GM21529 (cell line): ENCODE measurements around the gene STYXL2.

Source experiments
- ATAC-seq: cut with Tn5 transposase; IDR thresholded peaks from one replicate; pipeline ENCODE4 v1.9.1; 2021; ENCODE audit not compliant: unreplicated experiment

Gene STYXL2

DNA sequence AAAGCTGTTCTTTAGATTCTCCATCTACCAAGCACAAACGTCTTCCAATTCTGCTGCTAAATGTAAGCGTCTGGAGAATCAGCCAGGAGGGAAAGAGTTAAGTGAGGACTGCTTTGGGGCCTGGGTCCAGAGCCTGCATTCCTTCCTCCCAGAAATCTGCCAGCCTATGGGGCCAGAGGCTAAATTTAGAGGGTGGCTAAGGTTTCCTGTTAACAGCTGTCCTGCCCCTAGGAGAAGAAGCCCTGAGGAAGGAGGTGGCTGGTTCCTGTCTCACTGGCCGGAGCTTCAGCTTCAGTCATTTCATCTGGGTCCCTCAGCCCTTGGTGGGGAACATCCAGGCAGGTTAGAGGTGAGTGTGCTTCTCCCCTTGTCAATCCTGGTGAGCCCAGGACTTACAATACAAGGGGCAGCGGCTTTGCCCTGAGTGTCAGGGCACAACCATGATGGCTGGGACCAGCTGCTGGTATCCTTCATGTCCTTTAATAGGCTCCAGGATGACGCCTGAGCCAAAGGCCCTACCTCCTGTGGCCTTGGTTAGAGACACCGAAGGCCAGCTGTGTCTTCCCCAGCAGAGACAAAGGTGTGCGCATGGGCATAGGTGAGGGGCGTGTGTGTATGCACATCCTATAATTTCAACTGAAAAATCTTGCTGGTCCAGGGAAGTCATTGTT lies at the start of gene STYXL2:
Gene STYXL2, plus strand, starts transcription at position 230 of the 671 bp plus-strand sequence. CDS start 775 bp downstream, outside the sequence.
- ATAC-seq: no peak

DNA sequence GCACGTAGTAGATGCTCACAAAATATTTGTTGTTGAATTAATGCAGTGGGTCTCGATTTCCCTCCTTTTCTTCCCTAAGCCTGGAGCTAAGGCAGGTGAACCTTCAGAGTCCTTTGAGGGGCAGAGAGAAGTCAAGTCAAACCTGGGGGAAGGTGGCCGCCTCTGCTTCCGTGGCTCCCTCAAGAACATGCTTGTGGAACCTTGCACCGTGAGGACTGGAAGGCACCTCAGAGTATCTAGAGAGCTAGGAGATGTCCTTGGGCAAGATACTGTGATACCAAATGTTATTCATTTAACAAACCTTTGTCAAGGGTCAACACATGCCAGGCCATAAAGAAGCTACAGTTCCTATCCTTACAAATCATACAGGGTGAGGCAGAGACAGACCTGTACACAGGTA lies 42.0 kb upstream of the STYXL2 start:
- ATAC-seq: no peak

GRCh38 chr1:167052389-167052788 lies 41.5 kb upstream of the STYXL2 start:
- ATAC-seq: no peak

GRCh38 chr1:167054531-167054930 lies 39.3 kb upstream of the STYXL2 start:
- ATAC-seq: no peak

- no peak for ATAC-seq
These were observed 38.8 kb upstream of the STYXL2 start for GRCh38 chr1:167054946-167055630.

DNA sequence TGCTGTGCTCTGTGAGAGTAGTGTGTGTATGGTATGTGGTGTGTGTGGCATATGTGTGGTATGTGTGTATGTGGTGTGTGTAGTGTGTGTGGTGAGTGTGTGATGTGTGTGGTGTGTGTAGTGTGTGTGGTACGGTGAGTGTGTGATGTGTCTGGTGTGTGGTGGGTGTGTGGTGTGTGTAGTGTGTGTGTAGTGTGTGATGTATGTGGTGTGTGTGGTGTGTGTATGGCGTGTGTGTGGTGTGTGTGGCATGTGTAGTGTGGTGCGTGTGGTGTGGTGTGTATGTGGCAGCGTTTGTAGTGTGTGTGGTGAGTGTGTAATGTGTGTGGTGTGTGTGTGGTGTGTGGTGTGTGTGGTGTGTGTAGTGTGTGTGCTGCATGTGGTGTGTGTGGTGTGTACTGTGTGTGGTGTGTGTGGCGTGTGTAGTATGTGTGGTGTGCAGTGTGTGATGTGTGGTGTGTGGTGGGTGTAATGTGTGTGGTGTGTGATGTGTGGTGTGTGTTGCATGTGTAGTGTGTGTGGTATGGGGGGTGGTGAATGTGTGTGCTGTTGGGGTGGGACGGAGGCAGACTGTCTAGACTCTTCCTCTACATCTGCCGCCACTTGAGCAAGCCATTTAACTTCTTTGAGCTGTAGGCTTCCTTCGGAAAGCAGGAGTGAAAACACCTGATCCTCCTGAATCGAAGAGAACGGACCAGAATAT lies 37.2 kb upstream of the STYXL2 start:
- no peak for ATAC-seq

- peak; percentile 72 for ATAC-seq
These were observed 36.6 kb upstream of the STYXL2 start for GRCh38 chr1:167057241-167057688.

- no peak for ATAC-seq
These were observed 34.6 kb upstream of the STYXL2 start for GRCh38 chr1:167059045-167059808.

GRCh38 chr1:167059809-167060107 lies 34.1 kb upstream of the STYXL2 start:
- ATAC-seq: no peak

GRCh38 chr1:167060141-167061072 lies 33.5 kb upstream of the STYXL2 start:
- no peak for ATAC-seq

- no peak for ATAC-seq
These were observed 32.8 kb upstream of the STYXL2 start for GRCh38 chr1:167061073-167061464.

DNA sequence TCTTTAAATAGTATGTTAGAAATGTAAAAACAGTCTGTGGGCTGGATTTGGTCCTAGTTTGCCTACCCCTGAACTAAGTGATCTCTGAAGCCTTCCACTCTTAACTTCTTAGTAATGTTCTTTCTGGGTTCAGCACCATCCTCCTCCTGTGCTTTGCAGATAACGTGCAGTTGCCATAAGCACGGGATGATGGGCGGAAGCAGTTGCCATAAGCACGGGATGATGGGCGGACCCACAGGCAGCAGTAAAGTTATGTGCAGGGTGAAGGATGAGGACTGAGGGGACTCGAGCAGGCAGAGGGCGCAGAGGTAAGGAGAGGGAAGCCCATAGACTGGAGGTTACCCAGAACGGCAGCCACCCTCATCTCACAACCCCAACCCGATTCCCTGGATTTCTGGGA lies 29.3 kb upstream of the STYXL2 start:
- ATAC-seq: no peak

GRCh38 chr1:167065471-167065870 lies 28.4 kb upstream of the STYXL2 start:
- ATAC-seq: no peak

DNA sequence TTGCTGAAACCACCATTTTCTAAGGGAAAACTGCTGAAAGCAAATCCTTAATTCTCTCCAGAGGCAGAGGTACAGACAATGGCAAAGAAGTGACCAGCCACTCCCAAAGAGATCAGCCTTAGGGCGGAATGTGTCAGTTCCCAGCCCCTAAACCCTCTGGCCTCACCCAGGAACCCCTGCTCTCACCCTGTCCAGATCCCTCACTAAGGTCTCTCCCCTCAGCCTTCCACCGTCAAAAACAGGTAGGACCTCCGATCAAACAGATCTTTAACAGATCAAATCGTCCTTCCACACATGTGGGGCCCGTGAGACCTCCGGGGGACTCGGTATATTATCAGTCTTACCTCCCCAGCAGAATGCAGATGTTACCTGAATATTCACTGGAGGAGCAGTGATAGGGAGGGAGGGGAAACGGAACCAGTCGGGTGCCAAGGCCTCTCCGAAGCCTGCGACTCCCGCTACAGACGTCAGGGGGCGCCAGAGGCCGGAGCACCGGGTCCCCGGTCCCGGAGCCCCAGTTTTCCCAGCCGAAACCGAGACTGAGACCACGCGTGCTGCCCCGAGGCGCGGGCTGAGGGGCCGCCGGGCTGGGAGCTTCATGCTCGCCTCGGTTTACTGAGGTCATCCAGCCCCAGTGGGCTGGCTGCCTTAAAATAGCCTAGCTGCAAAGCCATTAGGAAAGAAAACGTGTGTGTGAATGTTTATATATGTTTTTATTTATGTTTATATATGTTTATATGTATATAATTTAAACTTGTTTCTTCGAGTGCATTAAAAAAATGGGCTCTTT lies 27.3 kb upstream of the STYXL2 start:
- ATAC-seq: peak; percentile 79

DNA sequence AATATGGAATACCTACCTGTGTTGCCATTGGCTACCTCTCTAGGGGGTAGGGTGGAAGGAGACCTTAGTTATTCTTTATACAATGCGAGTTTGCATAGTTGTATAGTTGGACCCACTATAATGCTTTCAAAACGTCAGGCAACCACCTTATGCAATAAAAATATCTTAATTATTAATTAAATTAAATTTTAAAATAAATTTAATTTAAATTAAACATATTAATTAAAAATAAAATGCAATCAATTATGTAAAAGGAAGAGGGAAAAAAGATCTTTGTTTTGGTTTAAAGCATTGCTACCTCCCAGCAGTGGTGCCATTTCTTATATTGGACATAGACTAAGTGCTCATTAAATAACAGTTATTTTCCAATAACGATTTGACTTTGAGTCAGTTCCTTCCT lies 26.0 kb upstream of the STYXL2 start:
- ATAC-seq: no peak

- ATAC-seq: no peak
These were observed 25.1 kb upstream of the STYXL2 start for GRCh38 chr1:167068761-167069160.

DNA sequence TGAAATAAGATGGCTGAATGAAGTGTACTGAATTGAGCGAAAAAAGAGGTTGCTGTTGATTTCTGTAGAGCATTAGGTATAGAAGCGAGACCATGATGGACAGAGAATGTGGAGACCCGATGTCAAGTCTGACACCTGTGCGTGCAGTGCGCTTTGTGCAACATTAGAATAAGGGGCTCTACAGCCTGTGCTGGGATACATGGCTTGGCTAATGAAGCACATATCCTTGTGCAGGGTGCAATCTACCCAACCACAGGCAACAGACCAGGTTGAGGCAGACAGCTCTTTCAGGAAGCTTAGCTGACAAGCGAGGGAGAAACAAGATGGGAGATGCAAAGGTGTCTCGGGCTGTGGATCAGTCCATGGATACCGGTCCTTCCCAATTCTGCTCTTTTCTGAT lies 22.6 kb upstream of the STYXL2 start:
- ATAC-seq: no peak

DNA sequence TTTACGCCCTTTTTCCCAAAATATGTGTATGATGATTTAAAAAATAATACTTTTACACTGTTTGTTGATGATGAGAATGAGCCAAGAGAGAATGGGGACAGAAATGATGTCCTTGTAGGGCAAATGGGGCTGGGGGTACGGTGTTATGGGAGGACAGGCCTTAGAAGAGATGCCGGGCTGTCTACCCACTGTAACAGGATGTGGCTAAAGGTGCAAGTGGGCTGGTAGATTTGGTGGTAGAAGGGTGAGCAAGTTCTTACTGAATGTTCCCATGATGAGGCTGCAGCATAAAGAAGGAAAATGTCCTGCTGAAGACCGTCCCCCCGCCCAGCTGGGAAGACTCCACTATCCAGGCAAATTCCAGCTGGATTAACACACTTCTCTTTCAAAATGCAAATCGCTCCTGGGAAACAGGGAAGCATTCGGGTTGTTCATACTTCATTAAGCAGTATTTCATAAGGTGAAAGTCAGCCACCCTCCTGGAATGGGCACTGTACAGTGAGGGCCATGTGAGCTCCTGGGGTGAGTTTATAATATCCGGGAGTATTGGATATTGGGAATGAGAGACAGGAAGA lies 17.7 kb upstream of the STYXL2 start:
- ATAC-seq: no peak

- no peak for ATAC-seq
These were observed 16.6 kb upstream of the STYXL2 start for GRCh38 chr1:167077128-167077867.
